Measurements from ENCODE around the gene CACHD1.

DNA sequence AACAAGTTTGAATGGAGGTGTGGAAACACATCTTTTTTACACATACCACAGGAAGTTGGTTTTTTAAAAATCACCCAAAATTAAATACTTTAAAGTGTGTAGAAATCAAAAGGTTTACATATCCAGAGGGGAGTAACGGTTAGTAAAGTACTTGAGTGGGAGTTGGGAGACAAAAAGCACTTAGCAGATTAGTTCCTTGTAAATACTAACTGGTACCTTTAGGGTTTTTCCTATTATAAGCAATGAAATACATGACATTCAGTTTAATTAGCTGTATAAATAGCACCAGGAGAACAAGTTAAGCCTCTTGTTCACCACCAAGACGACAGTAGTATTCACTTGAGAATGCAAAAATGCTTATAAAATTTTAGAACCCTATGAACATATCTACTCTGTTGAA lies 251.2 kb downstream of the CACHD1 start:
- no peak for TF ChIP-seq POLR2A (IDR thresholded peaks at IDR 0.05)
- TF ChIP-seq, protein P1, sequence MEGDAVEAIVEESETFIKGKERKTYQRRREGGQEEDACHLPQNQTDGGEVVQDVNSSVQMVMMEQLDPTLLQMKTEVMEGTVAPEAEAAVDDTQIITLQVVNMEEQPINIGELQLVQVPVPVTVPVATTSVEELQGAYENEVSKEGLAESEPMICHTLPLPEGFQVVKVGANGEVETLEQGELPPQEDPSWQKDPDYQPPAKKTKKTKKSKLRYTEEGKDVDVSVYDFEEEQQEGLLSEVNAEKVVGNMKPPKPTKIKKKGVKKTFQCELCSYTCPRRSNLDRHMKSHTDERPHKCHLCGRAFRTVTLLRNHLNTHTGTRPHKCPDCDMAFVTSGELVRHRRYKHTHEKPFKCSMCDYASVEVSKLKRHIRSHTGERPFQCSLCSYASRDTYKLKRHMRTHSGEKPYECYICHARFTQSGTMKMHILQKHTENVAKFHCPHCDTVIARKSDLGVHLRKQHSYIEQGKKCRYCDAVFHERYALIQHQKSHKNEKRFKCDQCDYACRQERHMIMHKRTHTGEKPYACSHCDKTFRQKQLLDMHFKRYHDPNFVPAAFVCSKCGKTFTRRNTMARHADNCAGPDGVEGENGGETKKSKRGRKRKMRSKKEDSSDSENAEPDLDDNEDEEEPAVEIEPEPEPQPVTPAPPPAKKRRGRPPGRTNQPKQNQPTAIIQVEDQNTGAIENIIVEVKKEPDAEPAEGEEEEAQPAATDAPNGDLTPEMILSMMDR (IDR thresholded peaks at IDR 0.05): no peak

All from gastroesophageal sphincter (tissue), 3 donors.